ENCODE results near the gene ATG2B.

The ATG2B gene

GRCh38 chr14:96362965-96363750 lies at the start of gene ATG2B, which contains the start of gene GSKIP:
Gene ATG2B (minus strand): TSS chr14:96363341. CDS start chr14:96362976, 365 bp downstream.
Gene GSKIP (plus strand): TSS chr14:96363526. CDS start chr14:96382248, 18,722 bp downstream.
- H3K4me3 Mint-ChIP-seq, result peak within 1 kb of the TSS; percentile 88
- H3K27ac Mint-ChIP-seq (ENCODE audit: low read depth), result peak within 1 kb of the TSS; percentile 89
- H3K9me3 Mint-ChIP-seq, result no peaks in the 10 kb centered on the region
- peak; percentile 96 for DNase-seq (ENCODE audit: low spot score in 2 of 2)
- no peaks in the 10 kb centered on the region for H3K27me3 Mint-ChIP-seq
- peak; percentile 81 for ATAC-seq (replicated peaks; ENCODE audit: extremely low read depth, poor library complexity, severe bottlenecking)
- peaks cover 33% of the 10 kb centered on the region for H3K4me1 Mint-ChIP-seq
- peaks cover 12% of the 10 kb centered on the region for H3K36me3 Mint-ChIP-seq (ENCODE audit: insufficient read depth)

GRCh38 chr14:96410119-96410518 lies 47.0 kb upstream of the ATG2B start:
- DNase-seq (ENCODE audit: low spot score in 2 of 2), result no peak
- no peak for ATAC-seq (replicated peaks; ENCODE audit: extremely low read depth, poor library complexity, severe bottlenecking)
- H3K27ac Mint-ChIP-seq (ENCODE audit: low read depth), result no peak overlapping the region
- no peaks in the 10 kb centered on the region for H3K9me3 Mint-ChIP-seq
- peaks cover 15% of the 10 kb centered on the region for H3K27me3 Mint-ChIP-seq
- H3K4me3 Mint-ChIP-seq, result no peak overlapping the region
- H3K36me3 Mint-ChIP-seq (ENCODE audit: insufficient read depth), result peaks cover 3% of the 10 kb centered on the region
- no peaks in the 10 kb centered on the region for H3K4me1 Mint-ChIP-seq

GRCh38 chr14:96409701-96410100 lies 46.6 kb upstream of the ATG2B start:
- ATAC-seq (replicated peaks; ENCODE audit: extremely low read depth, poor library complexity, severe bottlenecking), result no peak
- no peak overlapping the region for H3K4me3 Mint-ChIP-seq
- H3K27me3 Mint-ChIP-seq, result peaks cover 15% of the 10 kb centered on the region
- no peak for DNase-seq (ENCODE audit: low spot score in 2 of 2)
- H3K27ac Mint-ChIP-seq (ENCODE audit: low read depth), result no peak overlapping the region
- H3K9me3 Mint-ChIP-seq, result no peaks in the 10 kb centered on the region
- H3K4me1 Mint-ChIP-seq, result no peaks in the 10 kb centered on the region
- H3K36me3 Mint-ChIP-seq (ENCODE audit: insufficient read depth), result peaks cover 3% of the 10 kb centered on the region

GRCh38 chr14:96408608-96409007 lies 45.5 kb upstream of the ATG2B start:
- peaks cover 14% of the 10 kb centered on the region for H3K27me3 Mint-ChIP-seq
- H3K9me3 Mint-ChIP-seq, result no peaks in the 10 kb centered on the region
- no peaks in the 10 kb centered on the region for H3K4me1 Mint-ChIP-seq
- H3K4me3 Mint-ChIP-seq, result no peak overlapping the region
- DNase-seq (ENCODE audit: low spot score in 2 of 2) (no peak), ATAC-seq (replicated peaks; ENCODE audit: extremely low read depth, poor library complexity, severe bottlenecking) (no peak)
- H3K36me3 Mint-ChIP-seq (ENCODE audit: insufficient read depth), result peaks cover 3% of the 10 kb centered on the region
- H3K27ac Mint-ChIP-seq (ENCODE audit: low read depth), result no peak overlapping the region

- no peak overlapping the region for H3K27ac Mint-ChIP-seq (ENCODE audit: low read depth)
Measured at GRCh38 chr14:96407935-96408570, 44.9 kb upstream of the ATG2B start.

GRCh38 chr14:96405677-96406076 lies 42.5 kb upstream of the ATG2B start:
- peaks cover 20% of the 10 kb centered on the region for H3K27me3 Mint-ChIP-seq
- ATAC-seq (replicated peaks; ENCODE audit: extremely low read depth, poor library complexity, severe bottlenecking), result no peak
- H3K36me3 Mint-ChIP-seq (ENCODE audit: insufficient read depth), result peaks cover 3% of the 10 kb centered on the region
- no peak overlapping the region for H3K27ac Mint-ChIP-seq (ENCODE audit: low read depth)
- DNase-seq (ENCODE audit: low spot score in 2 of 2), result no peak
- H3K4me1 Mint-ChIP-seq, result no peaks in the 10 kb centered on the region
- no peaks in the 10 kb centered on the region for H3K9me3 Mint-ChIP-seq
- H3K4me3 Mint-ChIP-seq, result no peak overlapping the region

More at GRCh38 chr14:96407935-96408570, 44.9 kb upstream of the ATG2B start:
- Mint-ChIP-seq H3K9me3 (no peaks in the 10 kb centered on the region), H3K27me3 (peaks cover 9% of the 10 kb centered on the region), H3K4me3 (no peak overlapping the region), H3K4me1 (no peaks in the 10 kb centered on the region), H3K36me3 (ENCODE audit: insufficient read depth) (peaks cover 3% of the 10 kb centered on the region)
- ATAC-seq (replicated peaks; ENCODE audit: extremely low read depth, poor library complexity, severe bottlenecking) (no peak), DNase-seq (ENCODE audit: low spot score in 2 of 2) (no peak)

- H3K9me3 Mint-ChIP-seq, result no peaks in the 10 kb centered on the region
- H3K36me3 Mint-ChIP-seq (ENCODE audit: insufficient read depth), result peaks cover 3% of the 10 kb centered on the region
- no peak overlapping the region for H3K4me3 Mint-ChIP-seq
- H3K27me3 Mint-ChIP-seq, result peaks cover 41% of the 10 kb centered on the region
- H3K27ac Mint-ChIP-seq (ENCODE audit: low read depth), result no peak overlapping the region
- ATAC-seq (replicated peaks; ENCODE audit: extremely low read depth, poor library complexity, severe bottlenecking) (no peak), DNase-seq (ENCODE audit: low spot score in 2 of 2) (no peak)
- H3K4me1 Mint-ChIP-seq, result no peaks in the 10 kb centered on the region
Measured at GRCh38 chr14:96403409-96403808, 40.3 kb upstream of the ATG2B start.

- DNase-seq (ENCODE audit: low spot score in 2 of 2), result no peak
- Mint-ChIP-seq H3K4me1 (no peaks in the 10 kb centered on the region), H3K9me3 (no peaks in the 10 kb centered on the region), H3K27me3 (peaks cover 41% of the 10 kb centered on the region), H3K36me3 (ENCODE audit: insufficient read depth) (no peaks in the 10 kb centered on the region), H3K27ac (ENCODE audit: low read depth) (no peak overlapping the region), H3K4me3 (no peak overlapping the region)
- ATAC-seq (replicated peaks; ENCODE audit: extremely low read depth, poor library complexity, severe bottlenecking), result no peak
Measured at GRCh38 chr14:96400495-96400894, 37.4 kb upstream of the ATG2B start.

- peaks cover 41% of the 10 kb centered on the region for H3K27me3 Mint-ChIP-seq
- DNase-seq (ENCODE audit: low spot score in 2 of 2), result no peak
- H3K4me1 Mint-ChIP-seq, result no peaks in the 10 kb centered on the region
- ATAC-seq (replicated peaks; ENCODE audit: extremely low read depth, poor library complexity, severe bottlenecking), result no peak
- no peaks in the 10 kb centered on the region for H3K36me3 Mint-ChIP-seq (ENCODE audit: insufficient read depth)
- no peak overlapping the region for H3K4me3 Mint-ChIP-seq
- H3K9me3 Mint-ChIP-seq, result no peaks in the 10 kb centered on the region
- H3K27ac Mint-ChIP-seq (ENCODE audit: low read depth), result no peak overlapping the region
Measured at GRCh38 chr14:96399405-96399804, 36.3 kb upstream of the ATG2B start.

- Mint-ChIP-seq H3K4me1 (no peaks in the 10 kb centered on the region), H3K4me3 (no peak overlapping the region)
- ATAC-seq (replicated peaks; ENCODE audit: extremely low read depth, poor library complexity, severe bottlenecking), result no peak
Measured at GRCh38 chr14:96398921-96399320, 35.8 kb upstream of the ATG2B start.

GRCh38 chr14:96398432-96398831 lies 35.3 kb upstream of the ATG2B start:
- no peaks in the 10 kb centered on the region for H3K9me3 Mint-ChIP-seq
- no peaks in the 10 kb centered on the region for H3K36me3 Mint-ChIP-seq (ENCODE audit: insufficient read depth)
- H3K27me3 Mint-ChIP-seq, result peaks cover 41% of the 10 kb centered on the region
- ATAC-seq (replicated peaks; ENCODE audit: extremely low read depth, poor library complexity, severe bottlenecking) (no peak), DNase-seq (ENCODE audit: low spot score in 2 of 2) (no peak)
- H3K4me3 Mint-ChIP-seq, result no peak overlapping the region
- no peak overlapping the region for H3K27ac Mint-ChIP-seq (ENCODE audit: low read depth)
- H3K4me1 Mint-ChIP-seq, result no peaks in the 10 kb centered on the region

More at GRCh38 chr14:96398921-96399320, 35.8 kb upstream of the ATG2B start:
- Mint-ChIP-seq H3K27me3 (peaks cover 41% of the 10 kb centered on the region), H3K27ac (ENCODE audit: low read depth) (no peak overlapping the region), H3K36me3 (ENCODE audit: insufficient read depth) (no peaks in the 10 kb centered on the region), H3K9me3 (no peaks in the 10 kb centered on the region)
- DNase-seq (ENCODE audit: low spot score in 2 of 2), result no peak

- H3K4me3 Mint-ChIP-seq, result no peak overlapping the region
- peaks cover 5% of the 10 kb centered on the region for H3K4me1 Mint-ChIP-seq
- no peak for DNase-seq (ENCODE audit: low spot score in 2 of 2)
- H3K36me3 Mint-ChIP-seq (ENCODE audit: insufficient read depth), result no peaks in the 10 kb centered on the region
- no peaks in the 10 kb centered on the region for H3K9me3 Mint-ChIP-seq
- no peak overlapping the region for H3K27ac Mint-ChIP-seq (ENCODE audit: low read depth)
- peaks cover 8% of the 10 kb centered on the region for H3K27me3 Mint-ChIP-seq
- ATAC-seq (replicated peaks; ENCODE audit: extremely low read depth, poor library complexity, severe bottlenecking), result no peak
Measured at GRCh38 chr14:96394047-96394815, 31.1 kb upstream of the ATG2B start.
